ENCODE results near the gene CHCHD1.
"Not testable (repeated sequence)": the region's sequence is repeated elsewhere in the genome, so short reads cannot be mapped to it uniquely, and the experiment has no call there.

The CHCHD1 gene

GRCh38 chr10:73773152-73773879 lies 8.5 kb upstream of the CHCHD1 start:
- no peak for TF ChIP-seq JUND (IDR thresholded peaks at IDR 0.05; ENCODE audit: low read depth)
- in situ Hi-C loops (cut with HindIII; ENCODE audit: low pct_unique_long_range_greater_than_20kb, low sequenced_read_pairs) = no loop called here
- no peak for DNase-seq (ENCODE audit: low read depth in 1 of 2, low spot score in 1 of 2)

GRCh38 chr10:73774637-73775036 lies 7.2 kb upstream of the CHCHD1 start:
- peak in 1 of 2 experiments; percentile 30 for DNase-seq (ENCODE audit: low read depth in 1 of 2, low spot score in 1 of 2)
- no peak for TF ChIP-seq JUND (IDR thresholded peaks at IDR 0.05; ENCODE audit: low read depth)
- in situ Hi-C loops (cut with HindIII; ENCODE audit: low pct_unique_long_range_greater_than_20kb, low sequenced_read_pairs) = no loop called here

DNA sequence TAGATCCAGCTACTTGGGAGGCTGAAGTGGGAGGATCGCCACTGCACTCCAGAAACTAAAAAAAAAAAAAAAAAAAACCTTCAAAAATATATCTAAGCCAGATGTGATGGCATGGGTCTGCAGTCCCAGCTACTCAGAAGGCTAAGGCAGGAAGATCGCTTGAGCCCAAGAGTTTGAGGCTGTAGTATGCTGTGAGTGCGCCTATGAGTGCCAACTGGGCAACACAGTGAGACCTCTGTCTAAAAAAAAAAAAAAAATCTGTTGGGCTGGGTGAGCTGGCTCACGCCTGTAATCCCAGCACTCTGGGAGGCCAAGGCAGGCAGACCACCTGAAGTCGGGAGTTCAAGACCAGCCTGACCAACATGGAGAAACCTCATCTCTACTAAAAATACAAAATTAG lies 2.8 kb upstream of the CHCHD1 start:
- in situ Hi-C loops (cut with HindIII; ENCODE audit: low pct_unique_long_range_greater_than_20kb, low sequenced_read_pairs) = no loop called here
- no peak for TF ChIP-seq JUND (IDR thresholded peaks at IDR 0.05; ENCODE audit: low read depth)
- DNase-seq (ENCODE audit: low read depth in 1 of 2, low spot score in 1 of 2) = no peak

- TF ChIP-seq JUND (IDR thresholded peaks at IDR 0.05; ENCODE audit: low read depth) = no peak
- no peak for DNase-seq (ENCODE audit: low read depth in 1 of 2, low spot score in 1 of 2)
- in situ Hi-C loops (cut with HindIII; ENCODE audit: low pct_unique_long_range_greater_than_20kb, low sequenced_read_pairs) = no loop called here
Observed at GRCh38 chr10:73779539-73780197, 2.2 kb upstream of the CHCHD1 start.

- no peak for DNase-seq (ENCODE audit: low read depth in 1 of 2, low spot score in 1 of 2)
- in situ Hi-C loops (cut with HindIII; ENCODE audit: low pct_unique_long_range_greater_than_20kb, low sequenced_read_pairs) = no loop called here
- TF ChIP-seq JUND (IDR thresholded peaks at IDR 0.05; ENCODE audit: low read depth) = no peak
Observed at GRCh38 chr10:73780301-73780700, 1.5 kb upstream of the CHCHD1 start.

DNA sequence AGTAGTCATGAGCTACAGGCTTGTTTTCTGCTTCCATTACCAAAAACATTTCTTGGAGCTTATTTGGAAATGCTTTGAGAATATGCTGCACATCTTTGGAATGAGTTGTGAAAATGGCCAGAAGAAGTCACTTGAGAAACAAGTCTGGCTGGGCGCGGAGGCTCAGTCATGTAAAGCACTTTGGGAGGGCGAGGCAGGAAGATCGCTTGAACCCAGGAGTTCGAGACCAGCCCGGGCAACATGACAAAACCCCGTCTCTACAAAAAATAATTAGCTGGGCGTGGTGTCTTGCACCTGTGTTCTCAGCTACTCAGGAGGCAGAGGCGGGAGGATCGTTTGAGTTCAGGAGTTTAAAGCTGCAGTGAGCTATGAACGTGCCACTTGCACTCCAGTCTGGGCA lies 882 bp upstream of the CHCHD1 start:
- in situ Hi-C loops (cut with HindIII; ENCODE audit: low pct_unique_long_range_greater_than_20kb, low sequenced_read_pairs) = no loop called here
- peak in 1 of 2 experiments; percentile 54 for DNase-seq (ENCODE audit: low read depth in 1 of 2, low spot score in 1 of 2)
- no peak for TF ChIP-seq JUND (IDR thresholded peaks at IDR 0.05; ENCODE audit: low read depth)

DNA sequence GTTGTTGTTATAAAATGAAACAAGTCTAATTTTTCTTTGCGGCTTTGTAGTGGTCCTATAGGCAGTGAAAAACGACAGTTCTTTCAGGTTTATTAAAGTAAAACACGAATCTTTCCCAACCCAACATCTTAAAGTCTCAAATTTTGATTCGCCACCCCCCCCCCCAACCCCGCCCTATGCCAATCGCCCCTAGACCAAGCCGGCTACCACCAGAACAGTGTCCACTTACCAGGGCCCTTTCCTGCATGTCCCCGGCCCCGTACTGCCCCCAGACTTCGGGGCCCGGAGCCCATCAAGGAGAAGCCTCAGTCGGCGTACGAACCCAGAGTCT lies 335 bp upstream of the CHCHD1 start:
- no peak for TF ChIP-seq JUND (IDR thresholded peaks at IDR 0.05; ENCODE audit: low read depth)
- DNase-seq (ENCODE audit: low read depth in 1 of 2, low spot score in 1 of 2) = no peak
- in situ Hi-C loops (cut with HindIII; ENCODE audit: low pct_unique_long_range_greater_than_20kb, low sequenced_read_pairs) = no loop called here

DNA sequence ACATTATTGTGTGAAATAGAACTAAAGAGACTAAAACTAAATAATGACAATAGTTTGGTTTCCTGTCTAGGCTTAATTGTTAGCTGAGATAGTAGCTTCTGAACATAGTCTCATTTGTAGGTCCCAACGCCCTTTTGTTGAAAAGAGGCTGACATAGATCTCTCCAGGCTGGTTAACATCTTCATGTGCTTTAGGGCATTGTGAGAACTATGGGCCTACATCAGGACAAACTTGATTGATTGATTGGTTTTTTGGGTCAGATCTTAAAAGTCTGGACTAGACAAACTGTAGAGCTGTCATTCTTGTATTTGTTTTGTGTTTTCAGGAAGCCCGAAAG lies 869 bp downstream of the CHCHD1 start:
- in situ Hi-C loops (cut with HindIII; ENCODE audit: low pct_unique_long_range_greater_than_20kb, low sequenced_read_pairs) = no loop called here
- DNase-seq (ENCODE audit: low read depth in 1 of 2, low spot score in 1 of 2) = no peak
- no peak for TF ChIP-seq JUND (IDR thresholded peaks at IDR 0.05; ENCODE audit: low read depth)

- peak; percentile 97 to 98 for DNase-seq (ENCODE audit: low read depth in 1 of 2, low spot score in 1 of 2)
- no peak for TF ChIP-seq JUND (IDR thresholded peaks at IDR 0.05; ENCODE audit: low read depth)
- in situ Hi-C loops (cut with HindIII; ENCODE audit: low pct_unique_long_range_greater_than_20kb, low sequenced_read_pairs) = no loop called here
Observed at GRCh38 chr10:73785211-73785720, 3.4 kb downstream of the CHCHD1 start, which contains the start of gene ZSWIM8. ZSWIM8 (plus strand) TSS chr10:73785606; CDS start chr10:73785879, 273 bp downstream.

GRCh38 chr10:73785721-73786511 lies 4.1 kb downstream of the CHCHD1 start:
- DNase-seq (ENCODE audit: low read depth in 1 of 2, low spot score in 1 of 2) = peak; percentile 71 to 87
- in situ Hi-C loops (cut with HindIII; ENCODE audit: low pct_unique_long_range_greater_than_20kb, low sequenced_read_pairs) = no loop called here
- no peak for TF ChIP-seq JUND (IDR thresholded peaks at IDR 0.05; ENCODE audit: low read depth)

GRCh38 chr10:73786512-73786885 lies 4.7 kb downstream of the CHCHD1 start:
- no peak for TF ChIP-seq JUND (IDR thresholded peaks at IDR 0.05; ENCODE audit: low read depth)
- DNase-seq (ENCODE audit: low read depth in 1 of 2, low spot score in 1 of 2) = no peak
- in situ Hi-C loops (cut with HindIII; ENCODE audit: low pct_unique_long_range_greater_than_20kb, low sequenced_read_pairs) = no loop called here

- in situ Hi-C loops (cut with HindIII; ENCODE audit: low pct_unique_long_range_greater_than_20kb, low sequenced_read_pairs); DNase-seq (ENCODE audit: low read depth in 1 of 2, low spot score in 1 of 2): not testable (repeated sequence)
Observed at GRCh38 chr10:73787031-73787800, 5.4 kb downstream of the CHCHD1 start.

Data from T47D (cell line).